Kidney tubule cell (primary cell): ENCODE results near the gene PRR5L.
A peak's percentile ranks its signal among the peaks of the same experiment; 100 is the strongest.

ENCODE experiments used
- DNase-seq: peaks from one replicate; pipeline ENCODE4 v3.0.0-alpha.2; 2018; ENCODE audit warnings: low spot score

PRR5L gene, protein sequence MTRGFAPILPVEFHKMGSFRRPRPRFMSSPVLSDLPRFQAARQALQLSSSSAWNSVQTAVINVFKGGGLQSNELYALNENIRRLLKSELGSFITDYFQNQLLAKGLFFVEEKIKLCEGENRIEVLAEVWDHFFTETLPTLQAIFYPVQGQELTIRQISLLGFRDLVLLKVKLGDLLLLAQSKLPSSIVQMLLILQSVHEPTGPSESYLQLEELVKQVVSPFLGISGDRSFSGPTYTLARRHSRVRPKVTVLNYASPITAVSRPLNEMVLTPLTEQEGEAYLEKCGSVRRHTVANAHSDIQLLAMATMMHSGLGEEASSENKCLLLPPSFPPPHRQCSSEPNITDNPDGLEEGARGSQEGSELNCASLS

DNA sequence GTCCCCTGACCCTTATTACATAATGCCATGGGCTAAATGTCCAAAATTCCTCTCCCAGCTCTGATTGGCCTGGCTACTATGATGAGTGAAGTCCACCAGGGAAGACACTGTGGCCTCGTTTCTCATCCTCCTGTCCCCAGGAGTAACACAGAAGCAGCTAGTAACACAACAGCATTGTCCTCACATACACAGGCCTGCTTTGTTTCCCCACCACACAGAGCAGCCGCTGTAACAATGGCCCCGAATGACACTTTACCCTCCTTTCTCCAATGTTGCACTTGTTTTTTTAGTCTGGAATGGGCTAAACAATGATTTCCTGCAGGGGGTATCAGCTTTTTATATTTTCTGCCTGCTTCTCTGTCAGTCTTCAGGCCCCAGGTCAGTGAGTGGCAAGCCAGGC, at the start of gene PRR5L:
Gene PRR5L, plus strand, starts transcription at position 363 of the 400 bp plus-strand sequence. CDS start 104,834 bp downstream, outside the sequence.
- DNase-seq: no peak

DNA sequence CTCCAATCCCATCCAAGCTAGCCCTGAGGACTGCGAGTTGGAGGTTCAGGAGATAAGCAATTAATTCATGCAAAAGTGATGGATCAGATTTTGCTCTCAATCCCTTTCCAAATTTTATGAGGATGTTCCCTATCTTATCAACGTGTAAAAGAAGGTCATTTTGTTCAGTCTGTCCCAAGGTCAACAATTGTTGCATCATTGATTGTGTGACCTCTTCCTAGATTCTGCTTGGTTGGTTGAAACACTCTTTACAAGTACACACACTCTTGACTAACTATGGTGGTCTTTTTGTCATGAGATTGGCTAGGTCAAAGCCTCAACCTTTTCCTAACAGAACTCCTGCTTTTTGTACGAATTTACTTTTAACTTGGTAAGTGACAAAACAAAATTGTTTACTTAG, 48.6 kb upstream of the PRR5L start:
- DNase-seq: no peak

DNA sequence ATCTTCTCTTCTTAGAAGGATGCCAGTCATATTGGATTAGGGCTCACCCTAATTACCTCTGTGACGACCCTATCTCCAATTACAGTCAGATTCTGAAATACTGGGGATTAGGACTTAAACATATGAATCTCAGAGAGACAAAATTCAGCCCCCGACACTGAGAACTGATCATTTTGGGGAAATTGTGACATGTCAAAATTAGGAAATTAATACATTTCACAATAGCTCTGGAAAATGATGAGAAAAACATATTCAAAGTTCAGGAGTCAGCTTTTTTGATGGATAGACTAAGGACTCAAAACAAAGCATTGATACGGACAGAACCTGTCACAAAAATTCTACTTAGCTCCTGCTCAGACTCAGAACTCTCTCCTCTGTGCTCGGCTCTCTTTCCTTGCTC, 47.7 kb upstream of the PRR5L start:
- no peak for DNase-seq

DNA sequence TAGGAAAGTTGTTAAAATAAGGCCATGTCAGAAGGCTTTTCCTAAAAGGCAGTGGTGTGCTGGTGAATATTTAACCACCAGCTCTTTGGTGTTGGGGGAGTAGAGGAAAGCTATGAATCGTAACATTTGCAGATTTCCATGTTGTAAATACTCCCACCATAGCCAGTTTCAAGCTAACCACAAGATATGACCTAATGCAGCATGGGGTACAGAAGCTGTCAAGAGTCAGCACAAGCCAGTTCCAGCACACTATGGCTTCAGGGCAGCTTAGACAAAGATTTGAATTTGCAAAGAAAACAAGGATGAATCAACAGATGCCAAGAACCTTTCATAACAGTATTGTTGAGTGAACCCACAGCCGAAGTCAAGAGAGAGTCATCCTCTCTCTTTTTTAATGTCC, 46.8 kb upstream of the PRR5L start:
- DNase-seq: peak; percentile 92

DNA sequence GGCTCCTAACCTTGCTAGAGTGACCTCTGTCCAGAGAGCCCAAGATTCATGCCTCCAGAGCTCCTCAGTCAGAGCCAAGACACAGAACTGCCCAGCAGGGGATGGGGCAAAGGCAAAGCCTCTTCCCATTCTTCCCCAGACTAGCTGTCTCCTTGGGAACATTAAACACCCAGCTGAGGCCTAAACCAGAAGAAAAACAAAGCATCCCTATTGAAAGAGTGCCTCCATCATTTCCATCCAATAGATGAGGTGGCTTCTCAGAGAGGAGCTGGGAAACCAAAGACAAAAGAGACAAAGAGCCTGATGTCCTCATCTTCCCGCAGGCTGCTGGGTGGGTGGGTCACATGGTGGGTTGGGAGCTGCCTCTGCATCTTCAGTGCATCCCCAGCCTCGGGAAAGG, 44.3 kb upstream of the PRR5L start:
- DNase-seq: no peak

DNA sequence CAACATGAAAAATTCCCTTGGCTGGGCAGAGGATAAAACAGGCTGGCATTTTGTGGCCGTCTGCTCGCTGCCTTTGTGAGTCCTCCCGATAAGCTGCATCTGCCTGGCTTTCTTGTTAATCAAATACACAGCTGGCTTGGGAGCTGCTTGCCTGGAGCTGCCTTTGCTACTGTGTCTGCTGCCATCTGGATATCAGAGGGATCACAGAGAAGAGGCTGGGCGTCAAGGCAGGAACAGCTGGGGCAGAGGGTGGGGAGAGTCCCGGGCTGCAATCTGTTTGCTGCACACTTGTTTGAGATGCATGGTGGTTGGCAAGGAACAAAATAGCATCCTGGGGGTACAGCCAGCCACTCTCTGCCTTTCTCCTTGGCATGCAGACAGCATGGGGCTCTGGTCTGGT, 42.9 kb upstream of the PRR5L start:
- DNase-seq: no peak

DNA sequence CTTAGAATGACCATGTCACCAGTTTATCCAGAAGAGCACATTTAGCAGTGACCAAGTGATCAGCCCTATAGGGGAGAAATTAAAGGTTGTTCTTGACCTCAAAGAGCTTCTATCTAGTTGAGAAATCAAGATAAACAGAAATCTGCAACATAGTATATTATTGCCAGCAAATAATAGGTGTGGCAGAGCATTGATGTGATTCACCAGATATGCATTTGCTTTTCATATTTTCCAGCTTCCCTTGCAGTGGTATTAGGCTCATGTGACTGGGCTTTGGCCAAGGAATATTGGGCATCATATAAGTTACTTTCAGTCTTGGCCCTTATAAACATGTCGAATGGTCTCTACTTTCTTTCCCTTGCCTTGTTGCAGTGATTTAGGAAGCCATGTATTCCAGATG, 41.4 kb upstream of the PRR5L start:
- DNase-seq: no peak

DNA sequence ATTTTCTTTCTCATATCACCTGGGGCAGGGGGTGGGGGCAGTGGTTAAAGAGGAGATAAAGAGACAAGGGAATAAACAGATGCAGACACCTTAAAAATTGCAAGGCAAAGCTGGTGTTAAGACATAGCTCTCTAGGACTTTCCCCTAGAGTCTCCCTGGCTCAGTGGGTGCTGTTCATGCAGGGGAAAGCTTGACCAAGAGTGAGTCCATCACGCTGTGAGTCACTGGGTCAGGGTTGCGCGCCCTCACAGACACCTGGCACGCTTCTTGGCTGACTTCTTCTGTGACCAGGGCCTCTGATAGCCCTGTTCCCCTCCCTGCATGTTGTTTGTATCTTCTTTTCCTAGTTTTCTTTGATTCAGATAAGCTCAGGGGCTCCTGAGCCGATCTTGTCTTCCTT, 38.7 kb upstream of the PRR5L start:
- peak; percentile 81 for DNase-seq

DNA sequence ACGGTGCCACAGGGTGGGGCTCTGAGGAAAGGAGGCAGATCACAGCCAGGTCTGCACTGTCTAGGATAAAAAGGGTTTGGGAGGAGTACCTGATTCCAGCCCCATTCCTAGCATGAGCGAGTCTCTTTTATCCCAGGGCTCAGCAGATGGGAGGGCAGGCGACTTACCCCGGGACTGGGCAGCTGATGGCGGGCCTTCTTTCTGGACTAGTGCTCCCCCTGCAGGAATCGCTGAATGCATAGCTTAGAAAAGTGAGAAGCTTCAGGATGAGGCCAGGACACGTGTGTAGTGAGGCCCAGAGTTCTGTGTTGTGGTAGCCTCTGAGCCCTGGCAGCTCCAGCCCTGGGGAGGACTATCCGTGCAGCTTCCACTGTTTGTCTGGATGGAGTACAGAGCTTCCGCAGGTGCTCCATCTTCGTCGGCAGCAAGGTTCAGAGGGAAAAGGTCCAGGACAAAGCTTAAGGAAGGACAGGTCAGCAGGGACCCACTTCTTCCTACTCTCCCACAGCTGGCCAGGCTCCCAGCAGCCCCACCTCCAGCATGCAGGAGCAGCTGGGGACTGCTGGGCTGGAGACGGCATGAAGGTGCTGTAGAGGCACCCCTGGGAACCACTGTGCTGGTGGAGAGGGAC, 37.2 kb upstream of the PRR5L start:
- DNase-seq: peak; percentile 73

DNA sequence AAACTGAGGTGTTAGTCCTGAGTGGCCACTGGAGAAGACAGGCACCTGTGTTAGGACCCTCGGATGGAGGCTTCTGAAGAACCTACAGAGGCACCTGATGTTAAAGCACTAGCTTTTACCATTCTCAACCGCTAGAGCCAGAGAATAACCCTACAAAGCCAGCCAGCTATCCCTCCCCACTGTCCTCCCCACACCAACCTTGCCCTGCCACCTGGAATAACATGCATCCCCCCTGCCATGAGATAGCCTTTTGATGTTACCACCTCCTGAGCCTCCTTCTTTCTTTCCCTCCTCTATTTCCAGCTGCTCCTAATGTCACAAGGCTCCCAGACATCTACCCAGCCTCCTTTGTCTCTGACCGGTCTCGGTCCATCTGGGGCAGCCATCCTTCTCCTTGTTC, 35.0 kb upstream of the PRR5L start:
- DNase-seq: no peak

DNA sequence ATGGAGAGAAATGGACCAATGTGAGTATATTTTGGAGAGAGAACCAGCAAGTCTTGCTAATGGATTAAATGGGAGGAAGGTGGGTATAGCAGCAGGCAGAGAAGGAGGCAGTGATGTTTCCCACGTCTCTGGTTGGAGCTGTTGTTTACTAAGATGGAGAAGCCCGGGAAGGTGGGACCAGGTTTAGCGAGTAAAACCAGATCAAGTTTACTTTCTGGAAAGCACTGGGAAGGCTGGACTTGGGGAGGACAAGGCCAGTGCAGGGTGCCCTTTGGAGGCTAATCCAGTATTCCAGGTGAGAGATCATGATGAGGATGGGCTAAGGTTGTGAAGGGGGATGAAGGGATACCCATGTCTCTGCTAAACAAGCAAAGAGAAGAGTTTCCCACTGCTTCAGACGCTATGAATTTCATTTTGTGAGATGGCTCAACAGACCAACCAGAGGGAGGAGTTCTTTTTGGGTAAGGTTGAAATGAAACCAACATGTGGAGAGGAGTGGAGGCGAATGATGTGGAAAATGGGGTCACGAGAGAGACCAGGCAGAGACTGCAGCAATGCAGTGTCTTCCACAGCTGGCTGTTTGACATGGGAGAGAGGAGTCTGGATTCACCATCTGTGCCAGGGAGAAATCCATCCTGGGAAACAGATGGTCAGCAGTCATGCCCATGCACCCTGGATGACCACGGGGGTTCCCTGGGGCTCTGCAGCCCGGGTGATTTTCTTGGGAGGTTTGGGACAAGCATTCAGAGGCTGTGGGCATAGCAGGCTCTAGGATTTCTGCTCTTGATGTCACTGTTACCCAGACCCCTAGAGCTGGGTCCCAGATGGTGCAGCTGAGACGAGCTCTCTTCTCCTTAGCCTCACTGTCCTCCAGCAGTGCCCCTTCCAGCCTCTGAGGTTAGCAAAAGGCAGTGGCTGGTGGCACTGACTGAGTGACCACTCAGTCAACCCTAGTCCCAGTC, 31.8 kb upstream of the PRR5L start:
- DNase-seq: no peak

DNA sequence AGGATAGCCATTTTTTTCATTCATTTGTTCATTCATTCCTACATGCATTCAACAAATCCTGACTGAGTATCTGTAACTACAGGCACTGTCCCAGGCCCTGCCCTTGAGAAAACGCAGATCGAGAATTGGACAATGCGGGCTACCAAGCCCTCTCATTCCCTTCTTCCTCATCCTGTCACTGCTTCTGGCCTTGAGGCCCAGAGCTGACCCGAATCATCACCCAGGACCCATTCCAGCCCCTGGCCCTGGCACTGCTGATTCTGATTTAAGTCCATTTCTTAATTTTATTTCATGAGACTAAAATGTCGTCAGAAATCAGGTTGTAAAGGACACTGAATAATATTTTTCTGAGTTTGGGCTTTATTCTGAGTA, 31.1 kb upstream of the PRR5L start:
- DNase-seq: no peak

DNA sequence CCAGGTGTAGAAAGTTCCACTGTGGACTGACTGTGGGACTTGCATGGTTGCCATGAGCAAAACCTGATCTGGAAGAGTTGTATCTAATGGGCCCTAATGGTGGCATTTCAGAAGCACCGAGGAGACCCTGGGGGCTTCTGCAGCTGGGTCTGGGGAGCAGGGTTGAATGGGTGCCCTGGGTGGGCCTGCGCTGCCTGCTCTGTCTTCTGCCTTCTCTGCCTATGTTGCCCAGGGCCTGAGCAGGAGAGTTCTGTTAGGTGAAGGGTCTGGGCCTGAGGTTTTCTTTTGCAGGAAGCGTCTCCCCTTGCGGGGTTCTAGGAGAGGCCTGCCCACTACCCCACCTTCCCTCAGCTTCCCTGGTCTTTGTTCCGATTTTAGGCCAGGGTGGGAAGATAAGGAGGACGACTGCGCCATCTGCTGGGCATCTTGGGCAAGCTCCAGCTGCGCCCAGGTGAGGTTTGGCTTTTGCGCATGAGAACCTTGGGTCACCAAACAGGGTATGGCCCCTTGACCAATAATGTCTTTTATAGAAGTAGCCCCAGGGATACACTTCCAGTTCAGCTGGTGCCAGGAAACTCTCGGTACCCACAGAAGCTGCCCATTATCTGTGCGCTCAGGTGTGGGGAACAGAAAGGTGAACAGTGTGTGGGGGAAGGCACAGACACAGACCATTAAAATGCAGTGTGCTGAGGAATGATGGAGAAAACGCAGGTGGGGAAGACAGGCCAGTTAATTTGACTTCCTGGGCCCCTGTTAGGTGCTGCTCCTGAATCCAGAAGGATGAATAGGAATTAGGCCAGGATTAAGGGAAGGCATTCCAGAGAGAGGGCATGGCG, 30.1 kb upstream of the PRR5L start:
- peak; percentile 67 for DNase-seq

DNA sequence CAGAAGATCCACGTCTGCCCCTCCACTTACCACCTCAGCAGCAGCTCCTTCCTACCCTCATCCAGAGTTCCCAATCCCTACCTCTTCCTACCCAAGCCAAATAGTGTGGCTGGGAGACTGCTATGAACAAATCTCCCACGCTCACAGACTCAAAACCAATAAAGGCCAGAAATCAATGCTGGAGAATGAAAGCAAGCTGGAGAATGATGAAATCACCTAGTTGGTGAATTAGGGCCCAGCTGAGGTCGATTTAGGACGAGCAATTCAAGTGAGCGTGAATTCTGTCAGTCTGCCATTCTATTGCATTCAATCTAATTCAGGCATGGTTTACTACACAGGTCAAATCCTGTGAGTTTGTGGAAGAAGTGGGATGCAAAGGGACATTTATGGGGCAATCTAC, 29.3 kb upstream of the PRR5L start:
- no peak for DNase-seq

DNA sequence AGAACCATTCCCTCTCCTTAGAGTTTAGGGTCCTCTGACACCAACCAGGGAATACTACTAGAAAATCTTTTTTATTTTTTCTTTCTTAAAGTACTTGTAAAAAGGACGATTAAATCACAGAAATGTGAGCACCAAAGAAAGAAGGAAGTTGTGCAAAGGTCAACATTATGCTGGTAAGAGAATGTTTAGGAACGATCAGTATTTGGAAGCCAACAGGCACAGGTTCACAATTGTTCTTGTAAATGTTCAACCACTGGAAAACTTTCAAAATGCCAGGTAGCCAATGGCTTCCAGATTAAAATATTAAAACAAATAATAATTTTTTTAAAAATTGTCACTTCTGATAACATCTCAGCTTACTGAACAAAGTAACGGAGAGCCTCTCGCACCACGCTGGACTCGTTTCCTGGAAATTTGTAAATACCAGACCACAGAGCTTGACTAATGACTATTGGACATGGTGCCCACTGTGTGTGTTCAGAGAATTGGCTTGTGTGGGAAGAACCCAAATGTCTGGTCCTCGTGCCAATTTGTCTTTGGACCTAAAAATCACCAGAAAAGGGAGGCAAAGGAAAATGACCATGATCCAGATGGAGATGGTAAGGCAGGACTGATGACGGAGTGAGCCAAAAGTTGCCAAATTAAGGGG, 27.6 kb upstream of the PRR5L start:
- DNase-seq: no peak

DNA sequence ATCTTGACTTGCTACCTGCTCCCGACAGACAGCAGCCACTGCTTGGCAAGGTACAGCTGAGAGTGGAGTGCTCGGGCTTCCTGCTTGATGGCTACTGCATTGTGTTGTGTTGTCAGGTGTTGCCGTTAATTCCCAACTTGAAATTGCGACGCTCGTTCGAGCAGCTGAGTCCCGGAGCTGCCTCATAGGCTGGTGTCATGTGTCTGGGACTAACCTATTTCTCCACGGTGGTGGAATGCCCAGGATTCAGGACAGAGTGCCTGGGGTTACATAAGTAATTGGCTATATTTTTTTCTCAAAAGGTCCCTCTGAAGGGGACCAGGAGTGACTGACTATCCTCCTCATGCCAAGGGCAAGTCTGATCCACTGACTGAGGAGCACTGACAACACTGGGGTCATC, 25.4 kb upstream of the PRR5L start:
- DNase-seq: no peak

DNA sequence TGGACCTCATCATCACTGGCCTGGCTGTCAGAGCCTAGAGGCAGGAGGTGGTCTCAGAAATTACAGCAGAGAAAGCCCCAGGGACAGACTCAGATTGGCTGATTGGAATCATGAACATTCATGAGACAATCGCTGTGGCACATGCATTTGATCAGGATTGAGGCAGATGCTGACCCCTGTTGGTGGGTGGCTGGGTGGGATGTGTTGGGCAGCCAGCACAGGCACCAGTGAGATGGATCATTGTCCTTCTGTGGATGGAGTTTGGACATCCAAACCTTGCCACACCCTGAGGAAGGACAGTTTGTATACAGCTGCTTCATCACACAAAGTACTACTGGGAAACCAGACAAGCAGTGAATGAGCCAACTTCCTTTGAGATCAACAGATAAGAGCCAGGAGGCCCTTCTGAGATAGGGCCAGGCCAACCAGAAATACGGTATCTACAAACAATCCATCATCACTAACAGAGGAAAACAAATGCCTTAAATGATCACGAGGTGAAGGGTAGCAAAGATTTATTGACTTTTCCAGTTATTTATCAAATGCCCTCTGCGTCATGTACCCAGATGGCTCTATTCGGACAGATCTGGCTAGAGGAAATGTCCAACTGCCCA, 24.2 kb upstream of the PRR5L start:
- DNase-seq: no peak

DNA sequence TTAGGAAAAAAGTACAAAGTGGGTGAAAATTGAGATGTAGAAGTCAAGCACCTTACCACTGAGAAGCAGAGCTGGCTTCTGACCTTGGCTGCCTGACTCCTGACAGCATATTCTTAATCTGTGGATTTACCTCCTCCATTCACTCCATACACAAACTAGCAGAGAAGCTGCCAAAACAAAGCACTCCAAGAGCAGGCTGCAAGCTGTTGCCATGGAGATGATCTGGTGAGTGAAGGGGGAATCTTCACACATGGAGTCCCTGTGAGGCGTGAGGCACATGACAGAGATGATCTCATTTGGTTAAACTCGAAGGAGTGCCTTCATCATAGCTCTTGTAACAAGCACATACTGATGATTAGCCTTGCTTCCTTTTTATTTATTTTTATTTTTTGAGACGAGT, 23.0 kb upstream of the PRR5L start:
- no peak for DNase-seq

DNA sequence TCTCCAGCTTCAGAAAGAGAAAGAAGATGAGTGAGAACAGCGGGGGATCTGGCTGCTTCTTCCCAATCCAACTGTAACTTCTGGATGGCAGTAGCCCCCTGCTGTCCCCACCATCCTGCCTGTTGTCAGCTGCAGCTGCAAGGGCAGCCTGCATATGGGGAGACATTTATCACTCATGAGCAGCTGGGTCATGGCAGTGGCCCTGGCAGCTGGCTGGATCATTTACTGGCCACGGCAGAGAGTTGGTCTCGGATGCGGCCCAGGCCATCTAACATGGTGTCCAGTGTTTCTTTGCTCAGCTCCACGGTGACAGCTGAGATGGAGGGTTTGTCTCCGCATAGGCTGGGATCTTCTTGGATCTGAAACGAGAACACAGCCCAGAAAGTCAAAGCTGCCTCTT, 21.7 kb upstream of the PRR5L start:
- no peak for DNase-seq

DNA sequence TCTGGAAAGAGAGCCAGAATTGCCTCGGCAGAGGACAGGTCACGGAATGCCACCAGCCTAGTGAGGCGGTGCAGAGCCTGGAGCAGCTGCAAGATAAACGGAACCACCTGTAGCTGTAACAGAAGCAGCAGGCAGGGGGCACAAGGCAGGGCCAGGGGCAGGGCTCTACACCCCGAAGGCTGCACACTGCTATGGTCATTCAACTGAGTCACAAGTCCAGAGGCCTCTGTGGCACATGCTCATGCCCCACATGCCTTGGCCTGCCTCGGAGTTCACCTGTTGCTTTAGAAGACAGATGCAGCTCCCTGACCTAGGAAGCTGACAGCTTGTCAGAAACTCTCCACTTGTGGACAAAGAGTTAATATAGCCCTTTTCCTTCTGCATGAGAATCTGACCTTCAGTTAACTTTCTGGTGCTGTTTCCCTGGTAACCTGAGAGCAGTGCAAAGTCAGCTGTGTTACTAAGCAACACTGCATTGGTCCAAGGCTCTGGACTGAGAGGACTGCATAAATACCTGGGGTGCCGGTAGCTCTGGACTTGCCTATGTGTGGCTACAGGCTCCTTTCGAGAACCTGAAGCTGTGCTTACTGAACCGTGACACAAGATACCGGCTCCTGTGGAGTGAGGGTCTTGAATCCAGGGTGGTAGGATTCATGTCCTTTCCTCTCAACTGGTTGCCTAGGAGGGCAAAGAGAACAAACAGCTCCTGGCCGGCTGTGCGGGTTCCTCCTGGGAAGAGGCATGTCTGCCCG, 17.4 kb upstream of the PRR5L start:
- DNase-seq: peak; percentile 59
